Measurements from ENCODE around the gene CCSER1. TPM values are rescaled to one million over a fixed set of nuclear protein-coding genes. Genes with fewer than 3 reads are reported as not detected.
"Not testable (repeated sequence)": the region's sequence is repeated elsewhere in the genome, so short reads cannot be mapped to it uniquely, and the experiment has no call there.

Gene CCSER1
- total and polyA plus RNA-seq, 2 experiments from 2014 or later, result 5.2 to 23.4 TPM

DNA sequence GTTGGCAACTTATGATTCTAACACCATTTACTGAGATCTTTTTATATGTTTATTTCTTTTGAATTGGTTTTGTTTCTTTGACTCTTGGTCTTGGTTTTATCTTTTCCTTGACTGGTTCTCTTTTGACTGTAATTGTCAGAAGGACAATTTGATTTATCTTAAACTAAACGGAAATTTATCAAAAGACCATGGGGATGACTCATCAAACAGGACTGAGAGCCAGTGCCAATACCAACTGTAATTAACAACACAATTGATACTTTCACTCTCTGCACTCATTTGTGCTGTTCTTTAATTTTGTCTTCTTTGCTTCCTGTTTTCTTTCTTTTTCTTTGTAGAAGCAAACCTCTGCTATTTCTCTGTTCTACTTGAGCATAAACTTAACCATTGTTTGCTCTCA, 776.8 kb downstream of the CCSER1 start:
- H3K79me2 ChIP-seq, result no peaks in the 10 kb centered on the region
- H3K9me2 ChIP-seq (replicated peaks; ENCODE audit: insufficient read depth), result no peaks in the 10 kb centered on the region
- no peak overlapping the region for H3K4me3 ChIP-seq
- no peak overlapping the region for H3K4me2 ChIP-seq
- DNase-seq (ENCODE audit: low spot score), result no peak
- no peak for TF ChIP-seq EZH2phosphoT487 (IDR thresholded peaks at IDR 0.05; ENCODE audit: low read depth, severe bottlenecking, unreplicated experiment)
- no peak for TF ChIP-seq EZH2 (IDR thresholded peaks at IDR 0.05; ENCODE audit: borderline replicate concordance)
- H4K20me1 ChIP-seq (ENCODE audit: insufficient read depth, poor library complexity, severe bottlenecking), result no peaks in the 10 kb centered on the region
- WGBS (ENCODE audit: low lambda C conversion rate, missing lambda C conversion rate), result 46% methylated on average over 1 of the region's 1 CpG
- H3K27ac ChIP-seq, result no peak overlapping the region
- no peaks in the 10 kb centered on the region for H3K36me3 ChIP-seq (replicated peaks; ENCODE audit: insufficient read depth, low read depth)
- no peaks in the 10 kb centered on the region for H3K27me3 ChIP-seq
- no peak overlapping the region for H2AFZ ChIP-seq
- no peaks in the 10 kb centered on the region for H3K4me1 ChIP-seq (ENCODE audit: insufficient read depth)
- no peaks in the 10 kb centered on the region for H3K9me3 ChIP-seq (ENCODE audit: low read depth)

DNA sequence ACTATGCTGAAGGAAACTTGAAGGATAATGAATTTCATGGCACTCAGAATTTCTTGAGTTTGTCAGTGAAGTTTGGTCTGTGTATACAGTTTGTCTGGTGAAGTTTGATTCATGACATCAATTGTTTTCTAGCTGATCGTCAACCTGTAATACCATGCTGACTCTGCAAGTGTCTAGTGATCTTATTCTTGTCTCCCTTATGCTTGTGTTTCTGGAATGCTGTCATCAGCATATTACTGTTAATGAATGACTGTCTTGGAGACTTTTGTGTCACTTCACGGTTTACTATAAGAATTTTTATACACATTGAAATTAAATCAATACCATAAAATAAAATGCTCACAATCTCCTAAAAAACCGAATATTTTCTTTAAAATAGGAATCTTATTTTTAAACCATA, 779.0 kb downstream of the CCSER1 start:
- Histone ChIP-seq H4K20me1 (ENCODE audit: insufficient read depth, poor library complexity, severe bottlenecking) (no peaks in the 10 kb centered on the region), H3K4me2 (no peak overlapping the region), H3K9me2 (replicated peaks; ENCODE audit: insufficient read depth) (no peaks in the 10 kb centered on the region), H3K36me3 (replicated peaks; ENCODE audit: insufficient read depth, low read depth) (no peaks in the 10 kb centered on the region), H3K4me1 (ENCODE audit: insufficient read depth) (no peaks in the 10 kb centered on the region), H3K9me3 (ENCODE audit: low read depth) (no peaks in the 10 kb centered on the region), H3K4me3 (no peak overlapping the region), H3K79me2 (no peaks in the 10 kb centered on the region), H2AFZ (no peak overlapping the region), H3K27ac (no peak overlapping the region), H3K27me3 (no peaks in the 10 kb centered on the region)
- no peak for DNase-seq (ENCODE audit: low spot score)
- TF ChIP-seq CTCF (IDR thresholded peaks at IDR 0.05; ENCODE audit: poor library complexity) (no peak), EZH2phosphoT487 (IDR thresholded peaks at IDR 0.05; ENCODE audit: low read depth, severe bottlenecking, unreplicated experiment) (no peak), EZH2 (IDR thresholded peaks at IDR 0.05; ENCODE audit: borderline replicate concordance) (no peak)
- 90% methylated on average over 3 of the region's 3 CpGs for WGBS (ENCODE audit: low lambda C conversion rate, missing lambda C conversion rate)

DNA sequence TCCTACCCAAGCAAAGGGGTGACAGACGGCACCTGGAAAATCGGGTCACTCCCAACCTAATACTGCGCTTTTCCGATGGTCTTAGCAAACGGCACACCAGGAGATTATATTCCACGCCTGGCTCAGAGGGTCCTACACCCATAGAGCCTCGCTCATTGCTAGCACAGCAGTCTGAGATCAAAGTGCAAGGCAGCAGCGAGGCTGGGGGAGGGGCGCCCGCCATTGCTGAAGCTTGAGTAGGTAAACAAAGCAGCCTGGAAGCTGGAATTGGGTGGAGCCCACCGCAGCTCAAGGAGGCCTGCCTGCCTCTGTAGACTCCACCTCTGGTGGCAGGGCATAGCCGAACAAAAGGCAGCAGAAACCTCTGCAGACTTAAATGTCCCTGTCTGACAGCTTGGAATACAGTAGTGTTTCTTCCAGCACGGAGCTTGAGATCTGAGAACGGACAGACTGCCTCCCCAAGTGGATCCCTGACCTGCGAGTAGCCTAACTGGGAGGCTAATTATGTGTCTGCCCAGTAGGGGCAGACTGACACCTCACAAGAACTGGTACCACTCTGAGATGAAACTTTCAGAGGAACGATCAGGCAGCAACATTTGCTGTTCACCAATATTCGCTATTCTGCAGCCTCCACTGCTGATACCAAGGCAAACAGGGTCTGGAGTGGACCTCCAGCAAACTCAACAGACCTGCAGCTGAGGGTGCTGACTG, 784.7 kb downstream of the CCSER1 start:
- not testable (repeated sequence) for H3K36me3 ChIP-seq (replicated peaks; ENCODE audit: insufficient read depth, low read depth); H3K79me2 ChIP-seq; DNase-seq (ENCODE audit: low spot score); H3K4me3 ChIP-seq; H3K9me3 ChIP-seq (ENCODE audit: low read depth); H3K4me2 ChIP-seq; H4K20me1 ChIP-seq (ENCODE audit: insufficient read depth, poor library complexity, severe bottlenecking); H2AFZ ChIP-seq; H3K27ac ChIP-seq; H3K4me1 ChIP-seq (ENCODE audit: insufficient read depth); H3K27me3 ChIP-seq; H3K9me2 ChIP-seq (replicated peaks; ENCODE audit: insufficient read depth)
- 95% methylated on average over 17 of the region's 17 CpGs for WGBS (ENCODE audit: low lambda C conversion rate, missing lambda C conversion rate)

DNA sequence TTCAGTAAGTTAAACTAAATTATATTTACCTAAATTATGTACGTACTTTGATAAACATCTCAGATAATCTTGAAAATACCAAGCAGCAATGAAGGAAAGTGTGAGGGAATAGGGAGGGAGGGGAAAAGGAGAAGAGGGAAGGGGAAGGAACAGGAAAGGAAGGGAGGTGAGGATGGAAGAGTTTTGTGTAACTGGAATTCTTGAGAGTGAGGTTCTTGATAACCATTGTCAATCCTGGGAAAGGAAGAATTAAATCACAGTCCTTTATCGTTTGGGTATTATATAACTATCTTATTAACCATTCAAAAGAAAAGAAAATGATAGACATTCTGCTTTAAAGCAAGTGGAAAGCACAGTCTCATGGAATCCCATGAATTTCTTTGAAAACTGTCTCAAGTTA, 795.0 kb downstream of the CCSER1 start:
- DNase-seq (ENCODE audit: low spot score), result no peak
- H3K9me3 ChIP-seq (ENCODE audit: low read depth), result no peaks in the 10 kb centered on the region
- WGBS (ENCODE audit: low lambda C conversion rate, missing lambda C conversion rate), result 76% methylated on average over 2 of the region's 2 CpGs
- H3K4me1 ChIP-seq (ENCODE audit: insufficient read depth), result no peaks in the 10 kb centered on the region
- no peaks in the 10 kb centered on the region for H3K27me3 ChIP-seq
- no peak overlapping the region for H3K4me2 ChIP-seq
- H3K27ac ChIP-seq, result no peak overlapping the region
- no peak overlapping the region for H2AFZ ChIP-seq
- H3K9me2 ChIP-seq (replicated peaks; ENCODE audit: insufficient read depth), result no peaks in the 10 kb centered on the region
- no peaks in the 10 kb centered on the region for H4K20me1 ChIP-seq (ENCODE audit: insufficient read depth, poor library complexity, severe bottlenecking)
- H3K79me2 ChIP-seq, result no peaks in the 10 kb centered on the region
- H3K4me3 ChIP-seq, result no peak overlapping the region
- H3K36me3 ChIP-seq (replicated peaks; ENCODE audit: insufficient read depth, low read depth), result no peaks in the 10 kb centered on the region
- TF ChIP-seq EZH2phosphoT487 (IDR thresholded peaks at IDR 0.05; ENCODE audit: low read depth, severe bottlenecking, unreplicated experiment) (no peak), EZH2 (IDR thresholded peaks at IDR 0.05; ENCODE audit: borderline replicate concordance) (no peak), CTCF (IDR thresholded peaks at IDR 0.05; ENCODE audit: poor library complexity) (no peak)

Measured in hepatocyte (in vitro differentiated cells).